HG03558 (cell line): ENCODE results near the gene ATAD3B.
"Not testable (repeated sequence)": the region's sequence is repeated elsewhere in the genome, so short reads cannot be mapped to it uniquely, and the experiment has no call there.

Experiments used
- ATAC-seq: cut with Tn5 transposase; IDR thresholded peaks from one replicate; pipeline ENCODE4 v1.9.1; 2021; ENCODE audit warnings: moderate number of reproducible peaks; ENCODE audit not compliant: unreplicated experiment; ENCODE audit errors: extremely low read depth

ATAD3B gene

DNA sequence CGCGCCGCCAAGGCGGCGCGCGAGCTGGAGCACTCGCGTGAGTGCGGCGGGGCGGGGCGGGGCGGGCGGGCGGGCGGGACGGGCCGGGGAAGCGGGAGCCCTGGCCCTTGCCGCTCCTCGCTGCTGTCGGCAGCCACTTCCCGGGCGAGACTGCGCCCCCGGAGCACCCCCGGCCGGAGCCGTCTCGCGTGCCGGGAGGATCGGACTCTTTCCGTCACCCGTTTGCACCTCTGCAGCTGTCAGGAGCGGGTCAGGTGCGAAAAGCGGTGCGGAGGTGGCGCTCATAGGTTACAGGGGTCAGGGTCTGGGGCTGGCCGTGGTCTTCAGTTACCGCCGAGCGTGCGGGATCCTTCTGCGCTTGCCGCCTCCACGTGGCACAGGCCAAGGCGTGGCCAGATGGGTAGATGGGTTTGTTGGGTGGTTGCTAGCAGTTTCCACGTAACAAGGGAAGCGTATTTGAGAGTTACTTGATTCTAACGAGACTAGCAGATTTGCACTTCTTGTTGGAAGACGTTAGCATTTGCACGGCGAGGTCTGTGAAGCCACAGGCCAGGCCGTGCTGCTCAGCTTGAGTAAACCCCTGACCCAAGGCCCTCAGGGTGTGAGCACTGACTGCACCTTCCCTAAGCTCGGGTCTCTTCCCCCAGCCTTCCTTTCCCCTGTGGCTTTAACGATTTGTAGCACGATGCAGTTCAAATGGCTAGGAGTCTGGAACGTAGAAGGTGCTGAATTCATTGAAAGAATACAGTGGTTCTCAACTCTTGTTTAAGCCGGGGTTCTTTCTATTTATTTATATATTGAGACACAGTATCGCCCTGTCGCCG lies 700 bp downstream of the ATAD3B start:
- ATAC-seq = not testable (repeated sequence)

DNA sequence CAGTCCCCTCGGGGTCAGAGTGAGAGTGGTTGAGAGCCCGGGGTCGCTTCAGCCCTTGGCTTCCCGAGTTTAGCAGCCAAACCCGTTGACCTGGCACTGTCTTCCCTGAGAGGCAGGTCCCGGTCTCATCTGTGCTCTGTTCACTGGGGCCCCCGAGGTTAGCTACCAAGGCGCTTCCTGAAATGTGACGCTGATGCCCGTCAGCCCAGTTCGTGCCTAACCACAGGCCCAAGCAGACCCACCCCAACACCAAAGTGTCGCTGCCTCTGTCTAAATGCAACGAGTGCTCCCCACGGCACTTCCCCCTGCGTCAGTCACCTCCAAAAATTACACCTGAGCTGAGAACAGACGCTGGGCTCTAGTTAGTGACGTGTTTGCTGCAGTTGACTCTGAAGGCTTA lies 4.4 kb downstream of the ATAD3B start:
- not testable (repeated sequence) for ATAC-seq

DNA sequence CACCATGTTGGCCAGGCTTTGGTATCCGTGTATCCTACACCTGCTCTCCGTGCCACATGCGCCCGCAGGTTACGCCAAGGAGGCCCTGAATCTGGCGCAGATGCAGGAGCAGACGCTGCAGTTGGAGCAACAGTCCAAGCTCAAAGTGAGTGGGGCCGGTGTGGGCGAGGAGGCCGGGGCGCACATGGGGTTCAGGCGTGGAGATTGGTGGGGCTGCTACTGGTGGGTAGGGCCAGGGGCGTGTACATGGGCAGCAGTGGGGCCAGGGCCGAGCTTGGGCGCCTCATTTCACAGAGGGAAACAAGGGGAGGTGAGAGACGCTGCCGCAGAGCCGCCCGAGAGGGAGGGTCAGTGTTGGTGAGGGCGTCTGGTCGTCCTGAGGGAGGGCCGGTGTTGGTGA lies 5.6 kb downstream of the ATAD3B start:
- ATAC-seq = no peak

DNA sequence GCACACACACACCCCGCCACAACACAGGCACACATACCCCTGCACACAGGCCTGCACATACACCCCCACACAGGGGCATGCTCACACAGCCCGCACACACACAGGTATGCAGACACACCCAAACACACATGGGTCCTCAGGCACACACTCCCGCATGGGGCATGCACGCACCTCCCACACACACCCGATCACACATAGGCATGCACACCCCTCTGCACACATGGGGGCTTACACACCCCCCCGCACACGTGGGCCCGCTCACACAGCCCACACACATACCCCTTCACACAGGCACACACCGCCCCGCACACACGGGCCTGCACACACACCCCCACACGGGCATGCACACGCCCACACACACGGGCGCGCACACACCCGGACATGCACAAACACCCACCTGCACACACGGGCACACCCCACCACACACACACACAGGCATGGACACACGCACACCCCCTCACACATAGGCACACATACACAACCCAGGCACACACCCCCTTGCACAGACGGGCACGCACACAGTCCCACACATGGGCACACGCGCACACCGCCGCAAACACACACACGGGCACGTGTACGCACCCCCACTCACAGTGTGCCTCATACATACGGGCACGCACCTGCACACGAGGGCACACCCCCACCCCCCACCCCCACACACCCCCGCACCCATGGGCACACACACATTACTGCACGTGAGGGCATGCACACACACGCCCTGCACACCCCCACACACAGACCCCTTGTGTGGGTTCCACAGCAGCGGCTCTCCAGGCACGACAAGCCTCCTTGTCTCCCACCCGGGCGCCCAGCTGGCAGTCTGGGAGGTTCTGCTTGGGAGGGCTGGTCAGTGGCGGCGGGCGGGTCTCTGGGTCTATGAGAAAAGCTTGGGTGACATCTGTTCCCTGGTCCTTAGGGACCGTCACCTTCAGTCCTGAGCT lies 8.3 kb downstream of the ATAD3B start:
- no peak for ATAC-seq

DNA sequence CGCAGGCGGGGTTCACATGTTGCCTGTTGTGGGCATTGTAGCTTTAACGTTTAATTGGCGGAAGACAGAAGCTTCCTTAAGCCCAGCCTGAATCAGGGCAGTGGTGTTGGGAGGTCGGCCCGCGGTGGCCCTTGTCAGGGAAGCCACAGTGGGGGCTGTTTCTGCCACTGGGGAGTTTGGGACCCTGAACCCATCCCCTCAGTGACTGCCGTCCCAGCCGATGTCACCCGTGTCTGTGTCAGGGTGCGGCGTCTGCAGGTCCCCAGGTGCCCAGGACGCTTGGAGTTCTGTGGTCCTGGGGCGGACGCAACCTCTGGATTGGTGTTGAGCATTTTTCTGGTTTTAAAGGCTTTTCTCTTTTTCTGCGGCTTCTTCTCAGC lies 8.9 kb downstream of the ATAD3B start:
- ATAC-seq = not testable (repeated sequence)

DNA sequence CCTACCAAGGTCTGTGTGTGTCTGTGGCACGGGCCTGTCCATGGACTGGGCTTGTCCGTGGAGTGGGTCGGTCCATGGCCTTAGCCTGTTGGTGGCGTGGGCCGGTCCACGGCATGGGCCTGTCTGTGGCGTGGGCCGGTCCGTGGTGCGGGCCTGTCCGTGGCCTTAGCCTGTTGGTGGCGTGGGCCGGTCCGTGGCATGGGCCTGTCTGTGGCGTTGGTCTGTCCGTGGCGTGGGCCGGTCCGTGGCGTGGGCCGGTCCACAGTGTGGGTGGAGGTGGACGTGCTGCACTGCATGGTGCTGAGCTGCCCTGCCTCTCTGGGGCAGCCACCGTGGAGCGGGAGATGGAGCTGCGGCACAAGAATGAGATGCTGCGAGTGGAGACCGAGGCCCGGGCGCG lies 10.2 kb downstream of the ATAD3B start:
- ATAC-seq = not testable (repeated sequence)

DNA sequence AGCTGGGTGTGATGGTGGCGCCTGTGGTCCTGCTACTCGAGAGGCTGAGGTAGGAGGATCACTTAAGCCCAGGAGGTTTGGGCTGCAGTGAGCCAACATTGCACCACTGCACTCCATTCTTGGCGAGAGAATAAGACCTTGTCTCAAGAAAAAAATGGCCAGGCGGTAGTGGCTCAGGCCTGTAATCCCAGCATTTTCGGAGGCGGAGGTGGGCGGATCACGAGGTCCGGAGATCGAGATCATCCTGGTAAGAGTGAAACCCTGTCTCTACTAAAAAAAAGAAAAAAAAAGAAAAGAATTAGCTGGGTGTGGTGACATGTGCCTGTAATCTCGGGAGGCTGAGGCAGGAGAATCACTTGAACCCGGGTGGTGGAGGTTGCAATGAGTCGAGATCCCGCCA lies 11.3 kb downstream of the ATAD3B start:
- ATAC-seq = no peak

DNA sequence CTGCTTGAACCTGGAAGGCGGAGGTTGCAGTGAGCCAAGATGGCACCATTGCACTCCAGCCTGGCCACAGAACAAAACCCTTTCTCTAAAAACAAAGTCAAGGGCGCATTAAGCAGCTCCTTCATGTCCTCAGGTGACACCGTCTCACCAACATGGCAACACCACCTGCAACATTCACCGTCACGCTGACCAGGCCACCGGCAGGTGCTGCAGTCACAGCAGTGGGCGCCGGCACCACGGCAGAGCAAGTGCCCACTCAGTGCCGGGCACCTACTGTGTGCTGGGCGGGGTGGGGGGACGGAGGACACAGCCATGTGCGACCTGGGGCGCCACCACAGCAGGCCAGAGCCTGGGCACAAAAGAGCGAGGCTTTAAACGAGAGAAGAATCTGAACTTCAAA lies 12.1 kb downstream of the ATAD3B start:
- ATAC-seq = no peak

DNA sequence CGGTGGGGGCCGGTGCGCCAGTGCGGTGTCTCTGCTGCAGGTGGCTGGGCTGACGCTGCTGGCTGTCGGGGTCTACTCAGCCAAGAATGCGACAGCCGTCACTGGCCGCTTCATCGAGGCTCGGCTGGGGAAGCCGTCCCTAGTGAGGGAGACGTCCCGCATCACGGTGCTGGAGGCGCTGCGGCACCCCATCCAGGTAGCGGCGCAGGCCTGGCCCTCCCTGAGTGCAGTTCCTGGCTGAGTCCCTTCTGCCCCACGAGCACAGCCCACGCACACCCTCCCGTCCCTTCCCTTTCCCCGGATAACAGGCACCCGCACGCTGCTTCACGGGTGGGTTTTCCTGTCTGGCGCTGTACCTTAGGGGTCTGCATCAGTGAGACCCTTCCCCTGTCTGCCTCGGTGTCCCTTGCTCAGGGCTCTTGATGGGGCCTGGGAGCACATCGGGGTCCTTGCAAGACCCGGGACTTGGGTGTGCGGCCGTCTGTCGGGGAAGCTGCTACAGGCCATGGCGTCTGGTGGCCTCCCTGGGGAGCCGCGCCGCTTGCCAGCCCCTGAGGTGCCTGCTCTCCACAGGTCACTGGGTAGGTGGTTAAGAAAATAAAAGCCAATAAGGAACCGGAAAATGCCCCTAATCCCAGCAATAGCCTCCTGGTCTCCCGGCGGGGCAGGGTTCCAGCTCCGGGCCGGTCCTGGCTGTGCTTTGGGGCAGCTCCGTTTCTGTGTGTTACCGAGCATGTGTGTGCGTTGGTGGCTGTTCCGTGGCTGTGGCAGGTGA lies 13.6 kb downstream of the ATAD3B start:
- ATAC-seq = not testable (repeated sequence)

DNA sequence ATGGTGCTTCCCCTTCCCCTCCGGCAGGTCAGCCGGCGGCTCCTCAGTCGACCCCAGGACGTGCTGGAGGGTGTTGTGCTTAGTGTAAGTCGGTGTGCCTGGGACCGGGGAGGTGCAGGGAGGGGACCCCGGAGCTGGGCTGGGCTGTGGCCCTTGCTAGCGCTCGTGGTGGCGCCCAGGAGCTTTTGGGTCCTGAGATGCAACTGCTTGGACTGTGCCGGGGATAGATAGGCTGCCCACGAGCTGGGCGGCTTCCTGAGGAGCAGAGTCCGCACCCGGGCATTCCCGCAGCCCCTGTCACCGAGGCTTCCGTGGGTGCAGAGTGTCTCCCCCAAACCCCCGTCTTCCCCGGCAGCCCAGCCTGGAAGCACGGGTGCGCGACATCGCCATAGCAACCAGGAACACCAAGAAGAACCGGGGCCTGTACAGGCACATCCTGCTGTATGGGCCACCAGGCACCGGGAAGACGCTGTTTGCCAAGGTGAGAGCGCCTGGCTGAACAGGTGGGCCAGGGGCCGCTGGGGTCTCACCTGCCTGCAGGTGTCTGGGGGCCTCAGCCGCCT lies 14.3 kb downstream of the ATAD3B start:
- ATAC-seq = not testable (repeated sequence)

DNA sequence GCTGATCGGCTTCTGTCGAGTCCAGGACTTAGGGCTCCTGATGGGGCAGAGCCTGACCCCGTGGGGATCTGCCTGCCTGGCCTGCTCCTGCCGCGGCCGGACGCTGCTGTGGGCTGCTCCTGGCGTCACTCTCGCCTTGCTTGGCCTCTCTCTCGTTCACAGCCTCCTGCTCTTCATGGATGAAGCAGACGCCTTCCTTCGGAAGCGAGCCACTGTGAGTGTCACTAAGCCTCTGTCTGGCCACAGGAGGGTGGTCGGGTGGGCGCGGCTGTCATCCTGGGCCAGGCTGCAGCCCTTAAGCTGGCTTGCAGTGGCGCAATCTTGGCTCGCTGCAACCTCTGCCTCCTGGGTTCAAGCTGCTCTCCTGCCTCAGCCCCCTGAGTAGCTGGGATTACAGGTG lies 16.1 kb downstream of the ATAD3B start:
- no peak for ATAC-seq

DNA sequence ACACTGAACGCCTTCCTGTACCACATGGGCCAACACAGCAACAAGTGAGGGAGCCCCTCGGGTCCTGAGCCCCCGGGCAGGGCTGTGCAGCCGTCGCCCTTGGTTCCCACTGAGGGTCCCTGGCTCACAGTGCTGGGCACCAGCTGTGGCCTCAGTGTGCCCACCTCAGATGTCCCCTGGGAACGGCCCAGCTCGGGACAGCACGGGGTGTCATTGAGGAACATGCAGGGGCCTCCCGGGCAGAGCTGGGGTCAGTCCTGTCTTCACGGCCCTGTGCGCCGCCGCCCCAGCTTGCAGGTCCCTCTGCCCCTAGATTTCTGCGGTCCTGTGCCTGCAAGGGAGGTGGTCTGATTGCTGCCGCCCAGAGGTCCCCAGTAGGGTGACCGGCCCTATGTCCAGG lies 17.7 kb downstream of the ATAD3B start:
- ATAC-seq = no peak

DNA sequence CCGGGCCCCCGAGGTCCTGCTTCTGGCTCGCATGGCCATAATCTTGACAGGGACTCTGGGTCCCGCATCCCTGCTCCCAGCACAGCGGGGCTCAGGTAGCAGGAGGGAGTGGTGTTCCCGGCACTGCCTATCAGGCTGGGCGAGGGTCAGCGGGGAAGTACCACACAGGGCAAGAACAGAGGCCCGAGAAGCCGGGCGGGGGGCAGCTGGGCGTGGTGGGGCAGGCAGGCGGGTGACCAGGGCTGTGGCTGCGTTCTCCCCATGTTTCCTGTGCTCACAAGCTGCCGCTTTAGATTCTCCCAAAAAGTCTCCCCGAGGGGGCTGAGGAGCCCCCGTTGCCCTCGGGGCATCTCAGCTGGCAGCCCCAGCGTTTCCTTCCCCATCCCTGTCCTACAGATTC lies 18.3 kb downstream of the ATAD3B start:
- ATAC-seq = no peak

DNA sequence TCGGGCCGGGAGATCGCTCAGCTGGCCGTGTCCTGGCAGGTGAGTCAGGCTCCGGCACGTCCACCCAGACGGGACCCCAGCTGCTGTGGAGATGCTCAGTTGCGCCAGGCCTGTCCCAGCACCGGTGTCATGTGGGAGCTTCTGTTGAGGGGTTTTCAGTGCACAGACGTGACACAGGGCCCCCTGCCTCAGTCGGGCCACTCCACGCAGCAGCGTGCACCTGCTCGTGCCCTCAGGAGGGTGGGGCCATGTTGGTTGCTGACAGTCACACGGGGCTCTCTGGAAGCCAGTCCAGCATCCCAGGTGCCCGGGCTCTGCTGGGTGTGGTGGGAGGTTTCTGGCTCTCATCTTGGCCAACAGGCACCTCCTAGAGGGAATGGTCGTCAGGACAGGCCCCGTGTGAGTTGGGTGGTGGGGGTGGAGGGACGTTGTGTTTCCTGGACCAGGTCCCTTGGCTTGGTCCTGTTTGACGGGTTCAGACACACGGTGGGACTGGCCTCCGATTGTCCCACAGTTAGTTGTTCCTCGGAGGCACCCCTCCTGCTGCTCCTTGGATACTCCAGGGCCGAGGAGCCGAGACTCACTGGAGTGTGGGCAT lies 19.2 kb downstream of the ATAD3B start:
- ATAC-seq = no peak

DNA sequence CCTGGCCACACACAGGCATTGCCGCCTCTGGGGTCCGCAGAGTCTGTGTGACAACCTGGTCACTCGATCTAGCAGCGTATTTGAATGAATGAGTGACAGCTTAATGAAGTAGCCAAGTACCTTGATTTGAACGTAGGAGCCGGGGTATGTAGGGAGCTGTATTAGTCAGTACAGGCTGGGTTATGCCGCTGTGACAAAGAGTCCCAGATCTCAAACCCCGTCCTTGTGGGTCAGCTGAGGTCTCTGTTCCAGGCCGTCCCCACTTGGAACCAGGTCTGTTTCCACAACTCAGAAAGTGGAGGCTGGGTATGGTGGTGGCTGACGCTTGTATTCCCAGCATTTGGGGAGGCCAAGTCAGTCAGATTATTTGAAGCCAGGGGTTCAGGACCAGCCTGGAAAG lies 20.0 kb downstream of the ATAD3B start:
- no peak for ATAC-seq

DNA sequence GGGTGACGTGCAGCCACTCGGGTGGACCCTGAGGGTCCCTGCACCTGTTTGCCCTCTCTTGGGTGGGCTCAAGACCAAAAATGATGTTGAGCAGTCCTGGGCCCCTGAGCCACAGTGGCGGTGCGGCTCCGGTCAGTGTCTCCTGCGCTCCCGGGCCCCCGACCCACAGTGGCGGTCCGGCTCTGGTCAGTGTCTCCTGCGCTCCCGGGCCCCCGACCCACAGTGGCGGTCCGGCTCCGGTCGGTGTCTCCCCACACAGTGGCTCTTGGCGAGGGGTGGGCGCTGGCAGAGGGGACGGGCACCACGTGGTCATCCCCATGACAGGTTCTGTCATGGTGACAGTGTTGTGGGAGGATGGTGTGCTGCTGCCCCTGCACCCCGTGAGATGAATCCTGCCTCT lies 22.7 kb downstream of the ATAD3B start:
- not testable (repeated sequence) for ATAC-seq

DNA sequence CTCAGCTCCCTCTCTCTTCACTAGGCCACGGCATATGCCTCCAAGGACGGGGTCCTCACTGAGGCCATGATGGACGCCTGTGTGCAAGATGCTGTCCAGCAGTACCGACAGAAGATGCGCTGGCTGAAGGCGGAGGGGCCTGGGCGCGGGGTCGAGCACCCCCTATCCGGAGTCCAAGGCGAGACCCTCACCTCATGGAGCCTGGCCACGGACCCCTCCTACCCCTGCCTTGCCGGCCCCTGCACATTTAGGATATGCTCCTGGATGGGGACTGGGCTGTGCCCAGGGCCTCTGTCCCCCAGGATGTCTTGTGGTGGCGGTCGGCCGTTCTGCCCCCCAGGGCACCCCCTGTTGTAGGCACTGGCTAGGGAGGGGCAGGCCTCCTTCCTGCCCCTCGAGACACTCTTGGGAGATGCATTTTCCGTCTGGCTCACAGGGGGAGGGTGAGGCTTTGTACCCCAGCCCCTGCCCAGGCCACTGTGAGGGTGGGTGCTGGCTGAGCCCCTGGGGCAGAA lies 24.0 kb downstream of the ATAD3B start:
- ATAC-seq = not testable (repeated sequence)

DNA sequence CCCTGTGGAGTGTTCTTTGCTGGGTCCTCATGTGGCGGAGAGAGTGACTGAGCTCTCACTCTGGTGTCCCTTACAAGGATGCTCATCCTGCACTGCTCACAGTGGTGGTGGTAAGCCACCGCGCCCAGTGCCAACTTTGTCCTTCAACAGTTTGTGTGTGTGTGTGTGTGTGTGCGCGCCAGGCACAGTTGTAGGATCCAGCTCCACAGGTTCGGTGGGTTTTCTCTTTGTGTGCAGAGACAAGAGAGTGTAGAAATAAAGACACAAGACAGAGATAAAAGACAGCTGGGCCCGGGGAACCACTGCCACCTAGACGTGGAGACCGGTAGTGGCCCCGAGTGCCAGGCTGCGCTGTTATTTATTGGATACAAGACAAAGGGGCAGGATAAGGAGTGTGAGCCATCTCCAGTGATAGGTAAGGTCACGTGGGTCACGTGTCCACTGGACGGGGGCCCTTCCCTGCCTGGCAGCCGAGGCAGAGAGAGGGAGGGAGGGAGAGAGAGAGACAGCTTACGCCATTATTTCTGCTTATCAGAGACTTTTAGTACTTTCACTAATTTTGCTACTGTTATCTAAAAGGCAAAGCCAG lies 33.3 kb downstream of the ATAD3B start:
- not testable (repeated sequence) for ATAC-seq

DNA sequence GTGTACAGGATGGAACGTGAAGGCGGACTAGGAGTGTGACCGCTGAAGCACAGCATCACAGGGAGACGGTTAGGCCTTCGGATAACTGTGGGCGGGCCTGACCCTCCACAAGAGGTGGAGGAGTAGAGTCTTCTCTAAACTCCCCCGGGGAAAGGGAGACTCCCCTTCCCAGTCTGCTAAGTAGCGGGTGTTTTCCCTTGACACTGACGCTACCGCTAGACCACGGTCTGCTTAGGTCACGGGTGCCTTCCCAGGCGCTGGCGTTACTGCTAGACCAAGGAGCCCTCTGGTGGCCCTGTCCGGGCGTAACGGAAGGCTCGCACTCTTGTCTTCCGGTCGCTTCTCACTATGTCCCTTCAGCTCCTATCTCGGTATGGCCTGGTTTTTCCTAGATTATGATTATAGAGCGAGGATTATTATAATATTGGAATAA lies 33.8 kb downstream of the ATAD3B start:
- not testable (repeated sequence) for ATAC-seq
